Liver (tissue), 2 donors: ENCODE measurements around the gene TMEM51.

Experiments
- RAD21 ChIP-seq, 2 donors: IDR thresholded peaks; 2 replicates each; pipeline ENCODE4 v1.6.1; 2016; ENCODE audit warnings: antibody characterized with exemption in 2 of 2, mild to moderate bottlenecking in 2 of 2
- SP1 ChIP-seq: IDR thresholded peaks from 2 replicates; pipeline ENCODE4 v1.6.1; 2018; ENCODE audit warnings: antibody characterized with exemption, mild to moderate bottlenecking
- TF ChIP-seq, protein P1 (sequence below): IDR thresholded peaks from 2 replicates; pipeline ENCODE4 v1.6.1; 2016; ENCODE audit warnings: antibody characterized with exemption, mild to moderate bottlenecking
- TF ChIP-seq, protein P2 (sequence below): IDR thresholded peaks from 2 replicates; pipeline ENCODE4 v1.6.1; 2016; ENCODE audit warnings: antibody characterized with exemption
- donor health status: healthy.

DNA sequence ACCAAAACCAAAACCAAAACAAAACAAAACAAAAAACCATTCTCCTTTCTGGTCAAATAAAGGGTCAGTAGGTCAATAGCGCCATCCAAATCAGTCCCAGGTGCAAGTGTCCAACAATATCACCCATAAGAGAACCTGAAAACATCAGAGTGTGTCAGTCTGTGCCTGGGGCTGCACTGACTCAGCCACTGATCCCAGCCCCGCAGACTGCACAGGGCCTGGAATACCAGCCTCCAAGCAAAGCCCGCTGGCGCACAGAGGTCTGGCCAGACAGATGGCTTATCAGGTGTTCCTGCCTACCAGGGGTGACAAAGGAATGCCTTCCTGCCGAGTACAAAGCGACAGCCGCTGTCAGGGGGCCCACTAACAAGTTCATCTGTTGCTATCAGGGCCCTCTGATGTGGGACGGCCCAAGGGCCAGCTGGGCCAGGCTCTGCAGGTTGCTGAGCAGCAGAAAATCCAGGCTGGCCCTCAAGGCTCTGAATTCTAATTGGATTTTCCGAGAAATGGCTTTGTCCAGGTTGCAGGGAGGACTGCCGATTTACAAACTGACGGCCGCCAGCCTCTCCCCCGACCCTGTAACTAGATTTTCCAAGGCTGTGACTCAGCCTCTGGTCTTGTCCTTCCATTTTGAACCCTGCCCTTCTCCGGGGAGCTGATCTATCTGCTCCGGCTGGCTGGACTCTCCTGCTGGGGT lies 13.7 kb upstream of the TMEM51 start:
- TF ChIP-seq, protein P1, sequence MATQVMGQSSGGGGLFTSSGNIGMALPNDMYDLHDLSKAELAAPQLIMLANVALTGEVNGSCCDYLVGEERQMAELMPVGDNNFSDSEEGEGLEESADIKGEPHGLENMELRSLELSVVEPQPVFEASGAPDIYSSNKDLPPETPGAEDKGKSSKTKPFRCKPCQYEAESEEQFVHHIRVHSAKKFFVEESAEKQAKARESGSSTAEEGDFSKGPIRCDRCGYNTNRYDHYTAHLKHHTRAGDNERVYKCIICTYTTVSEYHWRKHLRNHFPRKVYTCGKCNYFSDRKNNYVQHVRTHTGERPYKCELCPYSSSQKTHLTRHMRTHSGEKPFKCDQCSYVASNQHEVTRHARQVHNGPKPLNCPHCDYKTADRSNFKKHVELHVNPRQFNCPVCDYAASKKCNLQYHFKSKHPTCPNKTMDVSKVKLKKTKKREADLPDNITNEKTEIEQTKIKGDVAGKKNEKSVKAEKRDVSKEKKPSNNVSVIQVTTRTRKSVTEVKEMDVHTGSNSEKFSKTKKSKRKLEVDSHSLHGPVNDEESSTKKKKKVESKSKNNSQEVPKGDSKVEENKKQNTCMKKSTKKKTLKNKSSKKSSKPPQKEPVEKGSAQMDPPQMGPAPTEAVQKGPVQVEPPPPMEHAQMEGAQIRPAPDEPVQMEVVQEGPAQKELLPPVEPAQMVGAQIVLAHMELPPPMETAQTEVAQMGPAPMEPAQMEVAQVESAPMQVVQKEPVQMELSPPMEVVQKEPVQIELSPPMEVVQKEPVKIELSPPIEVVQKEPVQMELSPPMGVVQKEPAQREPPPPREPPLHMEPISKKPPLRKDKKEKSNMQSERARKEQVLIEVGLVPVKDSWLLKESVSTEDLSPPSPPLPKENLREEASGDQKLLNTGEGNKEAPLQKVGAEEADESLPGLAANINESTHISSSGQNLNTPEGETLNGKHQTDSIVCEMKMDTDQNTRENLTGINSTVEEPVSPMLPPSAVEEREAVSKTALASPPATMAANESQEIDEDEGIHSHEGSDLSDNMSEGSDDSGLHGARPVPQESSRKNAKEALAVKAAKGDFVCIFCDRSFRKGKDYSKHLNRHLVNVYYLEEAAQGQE: no peak
- TF ChIP-seq SP1: no peak
- no peak for TF ChIP-seq RAD21 (IDR thresholded peaks at IDR 0.05)
- TF ChIP-seq, protein P2, sequence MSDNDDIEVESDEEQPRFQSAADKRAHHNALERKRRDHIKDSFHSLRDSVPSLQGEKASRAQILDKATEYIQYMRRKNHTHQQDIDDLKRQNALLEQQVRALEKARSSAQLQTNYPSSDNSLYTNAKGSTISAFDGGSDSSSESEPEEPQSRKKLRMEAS: no peak
